GM23338 (cell line): ENCODE measurements around the gene ULBP1. TPM values are rescaled to one million over a fixed set of nuclear protein-coding genes. Genes with fewer than 3 reads are reported as not detected.

ENCODE experiments used
- ATAC-seq: fragments of 200-7000 bp; cut with Tn5 transposase; 3 replicates; pipeline ENCODE4 v1.9.1; 2020
- DNase-seq: peaks from one replicate; pipeline ENCODE4 v3.0.0-alpha.2; 2015; ENCODE audit warnings: low spot score
- H2AFZ ChIP-seq: fragments of 200-600 bp; sonication (generic); 2 replicates; pipeline ENCODE4 v1.8.0; 2016; ENCODE audit warnings: antibody characterized with exemption, mild to moderate bottlenecking, moderate library complexity
- H3F3A ChIP-seq: fragments of 200-600 bp; sonication (generic); replicated peaks from 2 replicates; pipeline ENCODE4 v1.8.0; 2017; ENCODE audit warnings: antibody characterized with exemption, mixed run types, low read depth
- H3K27ac ChIP-seq: fragments of 200-600 bp; sonication (generic); 2 replicates; pipeline ENCODE4 v1.6.1; 2016; ENCODE audit warnings: low read depth
- H3K27me3 ChIP-seq: fragments of 200-600 bp; sonication (generic); 2 replicates; pipeline ENCODE4 v1.8.0; 2016; ENCODE audit warnings: mild to moderate bottlenecking, mixed run types, moderate library complexity; ENCODE audit not compliant: insufficient read depth
- H3K36me3 ChIP-seq: fragments of 200-600 bp; sonication (generic); 2 replicates; pipeline ENCODE4 v1.8.0; 2016; ENCODE audit warnings: mild to moderate bottlenecking; ENCODE audit not compliant: insufficient read depth
- H3K4me1 ChIP-seq: fragments of 200-600 bp; sonication (generic); 2 replicates; pipeline ENCODE4 v1.8.0; 2016; ENCODE audit warnings: mild to moderate bottlenecking, moderate library complexity; ENCODE audit not compliant: insufficient read depth
- H3K4me2 ChIP-seq: fragments of 200-600 bp; sonication (generic); 2 replicates; pipeline ENCODE4 v1.7.1; 2017; ENCODE audit warnings: mixed run types
- H3K4me3 ChIP-seq: fragments of 200-600 bp; sonication (generic); 2 replicates; pipeline ENCODE4 v1.6.1; 2016; ENCODE audit warnings: mixed run types
- H3K79me2 ChIP-seq: fragments of 200-600 bp; sonication (generic); replicated peaks from 2 replicates; pipeline ENCODE4 v1.8.0; 2017; ENCODE audit warnings: mild to moderate bottlenecking; ENCODE audit not compliant: insufficient read depth
- H3K9me2 ChIP-seq: fragments of 200-600 bp; sonication (generic); 2 replicates; pipeline ENCODE4 v1.8.0; 2017; ENCODE audit not compliant: insufficient read depth
- H4K20me1 ChIP-seq: fragments of 200-600 bp; sonication (generic); replicated peaks from 2 replicates; pipeline ENCODE4 v1.8.0; 2017; ENCODE audit warnings: mild to moderate bottlenecking; ENCODE audit not compliant: insufficient read depth
- H3K27ac Mint-ChIP-seq: 2 replicates; pipeline ENCODE4 v1.8.0; 2020; ENCODE audit warnings: inconsistent platforms, mild to moderate bottlenecking, moderate library complexity, mixed read lengths
- H3K27me3 Mint-ChIP-seq: 3 replicates; pipeline ENCODE4 v1.8.0; 2022; ENCODE audit warnings: low read depth, mild to moderate bottlenecking, moderate library complexity, mixed read lengths, inconsistent platforms; ENCODE audit not compliant: insufficient read depth, poor library complexity
- H3K36me3 Mint-ChIP-seq: 3 replicates; pipeline ENCODE4 v1.8.0; 2021; ENCODE audit warnings: low read depth, mild to moderate bottlenecking, inconsistent platforms, moderate library complexity, mixed read lengths
- H3K4me1 Mint-ChIP-seq: 3 replicates; pipeline ENCODE4 v1.8.0; 2020; ENCODE audit warnings: mild to moderate bottlenecking, inconsistent platforms, mixed read lengths
- H3K4me3 Mint-ChIP-seq: 3 replicates; pipeline ENCODE4 v1.8.0; 2021; ENCODE audit warnings: moderate library complexity, mild to moderate bottlenecking, inconsistent platforms, mixed read lengths
- H3K9me3 Mint-ChIP-seq: 3 replicates; pipeline ENCODE4 v1.8.0; 2020; ENCODE audit warnings: moderate library complexity, mild to moderate bottlenecking, inconsistent platforms, mixed read lengths
- CREB1 ChIP-seq: fragments of 250-450 bp; sonication (Bioruptor Pico); IDR thresholded peaks from 2 replicates; pipeline ENCODE4 v1.5.0; 2020; ENCODE audit warnings: low read depth, mild to moderate bottlenecking, moderate library complexity
- CTCF ChIP-seq, 2 experiments: fragments of 200-600 bp in 1 of 2; sonication (generic) in 1 of 2; conservative IDR thresholded peaks; 2 replicates each; pipeline versions ENCODE4 v1.5.1 to v1.6.1; 2016 to 2017; ENCODE audit warnings: antibody characterized with exemption in 2 of 2, low read depth in 2 of 2, mild to moderate bottlenecking in 2 of 2, moderate library complexity in 1 of 2
- ETS1 ChIP-seq: IDR thresholded peaks from 2 replicates; pipeline ENCODE4 v1.6.1; 2016; ENCODE audit warnings: antibody characterized with exemption
- EZH2 ChIP-seq: fragments of 200-600 bp; sonication (generic); IDR thresholded peaks from one replicate; pipeline ENCODE4 v1.8.0; 2017; ENCODE audit warnings: antibody characterized with exemption, mild to moderate bottlenecking, low read depth; ENCODE audit not compliant: unreplicated experiment
- EZH2phosphoT487 ChIP-seq: fragments of 200-600 bp; sonication (generic); IDR thresholded peaks from one replicate; pipeline ENCODE4 v1.8.1; 2018; ENCODE audit warnings: antibody characterized with exemption; ENCODE audit not compliant: unreplicated experiment
- JUNB ChIP-seq: IDR thresholded peaks from one replicate; pipeline ENCODE4 v1.6.1; 2016; ENCODE audit warnings: antibody characterized with exemption; ENCODE audit not compliant: unreplicated experiment
- NANOG ChIP-seq: IDR thresholded peaks from 2 replicates; pipeline ENCODE4 v1.6.1; 2016; ENCODE audit warnings: antibody characterized with exemption, borderline replicate concordance
- POLR2AphosphoS5 ChIP-seq: IDR thresholded peaks from 2 replicates; pipeline ENCODE4 v1.6.1; 2016; ENCODE audit warnings: antibody characterized with exemption, low read depth
- REST ChIP-seq: IDR thresholded peaks from one replicate; pipeline ENCODE4 v1.6.1; 2018; ENCODE audit warnings: antibody characterized with exemption; ENCODE audit not compliant: unreplicated experiment
- STAT1 ChIP-seq: IDR thresholded peaks from one replicate; pipeline ENCODE4 v1.6.1; 2016; ENCODE audit warnings: antibody characterized with exemption; ENCODE audit not compliant: unreplicated experiment
- ZNF114 ChIP-seq: fragments of 250-450 bp; sonication (Bioruptor Pico); IDR thresholded peaks from 2 replicates; pipeline ENCODE4 v1.5.0; 2020; ENCODE audit warnings: mild to moderate bottlenecking, moderate library complexity
- ZNF331 ChIP-seq: fragments of 250-450 bp; sonication (Bioruptor Pico); IDR thresholded peaks from 2 replicates; pipeline ENCODE4 v1.5.0; 2020; ENCODE audit warnings: low read depth, mild to moderate bottlenecking, moderate library complexity
- polyA plus RNA-seq: library from polyadenylated mRNA; unstranded; fragments of >200 nt; fragmentation: Nextera tagmentation; extraction: Ambion mirVana; gene quantifications from 2 replicates; pipeline ENCODE4 v1.2.1, GENCODE V29; 2016
- total RNA-seq: library from RNA; depleted of rRNA; stranded (reverse); fragments of >200 nt; shearing (Covaris generic); gene quantifications from 2 replicates; pipeline ENCODE4 v1.2.3, GENCODE V29; 2014

Gene ULBP1
- total and polyA plus RNA-seq, 2 experiments from 2014 or later, result 0.74 to 1.7 TPM

- no peaks in the 10 kb centered on the region for H3K9me2 ChIP-seq
- Mint-ChIP-seq H3K4me3 (no peak overlapping the region), H3K4me1 (peaks cover 6% of the 10 kb centered on the region; the same call in 1 of the 3 replicates), H3K36me3 (no peaks in the 10 kb centered on the region), H3K27ac (no peak overlapping the region), H3K9me3 (no peaks in the 10 kb centered on the region), H3K27me3 (peaks cover 40% of the 10 kb centered on the region)
- no peaks in the 10 kb centered on the region for H3K36me3 ChIP-seq
- no peak for TF ChIP-seq ZNF331 (CRISPR knock-in tag)
- no peak for TF ChIP-seq EZH2
- TF ChIP-seq NANOG, result no peak
- TF ChIP-seq POLR2AphosphoS5, result no peak
- TF ChIP-seq ZNF114, result no peak
- TF ChIP-seq CREB1 (CRISPR knock-in tag), result no peak
- no peak overlapping the region for H3K4me3 ChIP-seq
- peaks cover 34% of the 10 kb centered on the region for H3K27me3 ChIP-seq
- H3K4me1 ChIP-seq, result no peaks in the 10 kb centered on the region
- DNase-seq (no peak), ATAC-seq (no peak)
- no peaks in the 10 kb centered on the region for H3K79me2 ChIP-seq
- H3F3A ChIP-seq, result no peaks in the 10 kb centered on the region
- no peak overlapping the region for H2AFZ ChIP-seq
- H4K20me1 ChIP-seq, result no peaks in the 10 kb centered on the region
- no peak overlapping the region for H3K4me2 ChIP-seq
- H3K27ac ChIP-seq, result no peak overlapping the region
Observed at GRCh38 chr6:149917679-149918078, 46.1 kb upstream of the ULBP1 start.

- no peak for DNase-seq
- 0 out of 2 replicates have a peak, but pooled peaks cover 2% of the 10 kb centered on the region for H3F3A ChIP-seq
- H3K27ac Mint-ChIP-seq, result no peak overlapping the region
- H3K36me3 Mint-ChIP-seq, result no peaks in the 10 kb centered on the region
- H3K36me3 ChIP-seq, result no peaks in the 10 kb centered on the region
- no peak for ATAC-seq
- H3K4me3 ChIP-seq, result no peak overlapping the region
- no peaks in the 10 kb centered on the region for H3K9me2 ChIP-seq
- no peak overlapping the region for H3K4me3 Mint-ChIP-seq
- no peak overlapping the region for H3K27ac ChIP-seq
- H3K4me1 ChIP-seq, result no peaks in the 10 kb centered on the region
- H4K20me1 ChIP-seq, result no peaks in the 10 kb centered on the region
- H3K27me3 Mint-ChIP-seq, result peaks cover 46% of the 10 kb centered on the region
- H3K4me1 Mint-ChIP-seq, result peaks cover 6% of the 10 kb centered on the region; the same call in 1 of the 3 replicates
- peaks cover 39% of the 10 kb centered on the region for H3K27me3 ChIP-seq
- no peak overlapping the region for H2AFZ ChIP-seq
- no peak overlapping the region for H3K4me2 ChIP-seq
- H3K9me3 Mint-ChIP-seq, result peaks cover under 1% of the 10 kb centered on the region; the same call in 1 of the 3 replicates
- H3K79me2 ChIP-seq, result no peaks in the 10 kb centered on the region
- TF ChIP-seq EZH2phosphoT487 (no peak), CREB1 (CRISPR knock-in tag) (no peak), POLR2AphosphoS5 (no peak), JUNB (no peak), ZNF114 (no peak), CTCF (conservative IDR thresholded peaks at IDR 0.05; ENCODE audit: low read depth in 2 of 2) (no peak), EZH2 (no peak), ETS1 (no peak), STAT1 (no peak), REST (no peak)
Observed at GRCh38 chr6:149918151-149918905, 45.4 kb upstream of the ULBP1 start.
